ENCODE results near the gene NME9.

Gene NME9

DNA sequence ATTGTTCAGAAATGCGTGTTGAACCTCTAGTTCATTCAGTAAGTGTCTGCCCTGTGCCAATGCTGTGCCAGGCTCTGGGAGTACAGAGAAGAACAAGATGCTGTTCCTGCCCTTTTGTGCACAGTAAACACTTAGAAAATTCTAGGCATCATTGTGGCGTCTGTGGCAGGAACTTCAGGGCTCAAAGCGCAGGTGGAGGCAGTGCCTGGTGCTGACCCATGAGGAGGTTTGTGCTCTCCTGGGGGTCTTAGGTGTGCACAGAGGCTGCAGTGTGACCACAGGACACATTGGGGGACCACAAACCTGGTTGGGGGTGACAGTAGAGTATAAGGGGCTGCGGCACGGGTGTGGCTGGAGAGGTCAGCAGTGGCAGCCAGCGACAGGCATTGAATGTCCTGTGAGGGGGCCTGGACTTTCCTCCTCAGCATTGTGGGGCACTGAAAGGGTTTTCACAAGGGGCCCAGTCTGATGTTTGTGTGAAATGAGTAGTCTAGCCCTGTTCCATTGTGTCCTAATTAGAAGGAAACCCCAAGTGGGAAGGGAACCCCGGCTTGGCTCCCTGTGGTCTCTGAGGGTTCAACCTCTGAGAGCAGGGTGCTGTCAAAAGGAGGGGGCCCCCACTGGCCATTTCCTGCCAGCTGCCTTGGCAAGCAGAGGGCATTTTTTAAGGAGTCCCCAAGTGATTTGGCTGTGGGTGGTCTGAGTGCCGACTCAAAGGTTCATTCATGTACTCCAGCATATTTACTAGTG, 39.7 kb upstream of the NME9 start:
- H3K9ac ChIP-seq (ENCODE audit: low read length): no peak overlapping the region
- H3K36me3 ChIP-seq (ENCODE audit: control insufficient read depth, insufficient read depth, low read length): no peaks in the 10 kb centered on the region
- no peaks in the 10 kb centered on the region for H3K4me1 ChIP-seq (ENCODE audit: control insufficient read depth, insufficient read depth, low read length)
- no peak overlapping the region for H3K4me3 ChIP-seq (ENCODE audit: low read length)
- no peak overlapping the region for H3K27ac ChIP-seq (ENCODE audit: low read depth, low read length)
- H3K27me3 ChIP-seq (ENCODE audit: control insufficient read depth, insufficient read depth, low read length): no peaks in the 10 kb centered on the region

- no peaks in the 10 kb centered on the region for H3K27me3 ChIP-seq (ENCODE audit: control insufficient read depth, insufficient read depth, low read length)
- no peak overlapping the region for H3K4me3 ChIP-seq (ENCODE audit: low read length)
- no peaks in the 10 kb centered on the region for H3K36me3 ChIP-seq (ENCODE audit: control insufficient read depth, insufficient read depth, low read length)
- H3K4me1 ChIP-seq (ENCODE audit: control insufficient read depth, insufficient read depth, low read length): no peaks in the 10 kb centered on the region
- H3K9ac ChIP-seq (ENCODE audit: low read length): no peak overlapping the region
- H3K27ac ChIP-seq (ENCODE audit: low read depth, low read length): no peak overlapping the region
Observed at GRCh38 chr3:138367911-138368310, 38.3 kb upstream of the NME9 start.

DNA sequence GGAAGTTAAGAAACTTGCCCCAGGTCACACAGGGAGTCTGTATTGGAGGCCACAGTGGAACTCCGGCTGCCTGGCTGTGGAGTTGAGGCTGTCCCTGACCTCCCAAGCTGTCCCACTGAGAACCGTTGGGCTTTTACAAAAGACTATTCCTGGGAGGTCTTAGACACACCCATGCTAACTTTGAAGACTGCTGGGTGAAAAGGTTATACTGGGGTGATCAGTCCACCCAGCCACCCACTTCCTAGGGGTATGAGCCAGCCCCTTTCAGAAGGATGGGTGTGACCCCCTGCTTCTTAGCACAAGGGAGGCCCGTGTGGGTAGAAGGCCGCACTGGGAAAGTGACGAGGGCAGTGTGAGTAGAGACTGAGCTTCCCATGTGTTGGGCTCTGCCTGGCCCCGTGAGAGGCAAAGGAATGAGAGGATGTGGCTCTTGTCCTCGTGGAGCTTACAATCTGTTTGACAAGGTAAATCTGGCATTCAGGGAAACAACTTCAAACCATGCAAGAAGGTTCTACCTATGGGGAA, 37.7 kb upstream of the NME9 start:
- Histone ChIP-seq H3K4me1 (ENCODE audit: control insufficient read depth, insufficient read depth, low read length) (no peaks in the 10 kb centered on the region), H3K36me3 (ENCODE audit: control insufficient read depth, insufficient read depth, low read length) (no peaks in the 10 kb centered on the region), H3K27me3 (ENCODE audit: control insufficient read depth, insufficient read depth, low read length) (no peaks in the 10 kb centered on the region), H3K4me3 (ENCODE audit: low read length) (no peak overlapping the region), H3K9ac (ENCODE audit: low read length) (no peak overlapping the region), H3K27ac (ENCODE audit: low read depth, low read length) (no peak overlapping the region)

- Histone ChIP-seq H3K27me3 (ENCODE audit: control insufficient read depth, insufficient read depth, low read length) (no peaks in the 10 kb centered on the region), H3K4me3 (ENCODE audit: low read length) (no peak overlapping the region), H3K27ac (ENCODE audit: low read depth, low read length) (no peak overlapping the region), H3K9ac (ENCODE audit: low read length) (no peak overlapping the region), H3K36me3 (ENCODE audit: control insufficient read depth, insufficient read depth, low read length) (no peaks in the 10 kb centered on the region), H3K4me1 (ENCODE audit: control insufficient read depth, insufficient read depth, low read length) (no peaks in the 10 kb centered on the region)
Observed at GRCh38 chr3:138366006-138366759, 36.5 kb upstream of the NME9 start.

DNA sequence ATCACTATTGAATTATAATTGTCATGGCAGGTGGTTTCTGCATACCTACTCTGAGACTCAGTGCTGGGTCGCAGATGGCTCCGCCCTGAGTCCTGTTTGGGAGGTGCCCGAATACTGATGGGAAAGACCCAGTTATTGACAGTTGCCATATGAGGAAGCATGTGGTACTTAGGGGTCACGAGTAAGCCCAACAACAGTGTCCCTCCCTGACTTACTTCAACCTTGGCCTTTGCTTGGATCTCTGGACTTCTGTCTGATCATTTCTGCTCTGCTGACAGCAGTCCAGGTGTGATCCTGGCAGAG, 35.6 kb upstream of the NME9 start:
- H3K4me1 ChIP-seq (ENCODE audit: control insufficient read depth, insufficient read depth, low read length): no peaks in the 10 kb centered on the region
- no peak overlapping the region for H3K27ac ChIP-seq (ENCODE audit: low read depth, low read length)
- H3K9ac ChIP-seq (ENCODE audit: low read length): no peak overlapping the region

DNA sequence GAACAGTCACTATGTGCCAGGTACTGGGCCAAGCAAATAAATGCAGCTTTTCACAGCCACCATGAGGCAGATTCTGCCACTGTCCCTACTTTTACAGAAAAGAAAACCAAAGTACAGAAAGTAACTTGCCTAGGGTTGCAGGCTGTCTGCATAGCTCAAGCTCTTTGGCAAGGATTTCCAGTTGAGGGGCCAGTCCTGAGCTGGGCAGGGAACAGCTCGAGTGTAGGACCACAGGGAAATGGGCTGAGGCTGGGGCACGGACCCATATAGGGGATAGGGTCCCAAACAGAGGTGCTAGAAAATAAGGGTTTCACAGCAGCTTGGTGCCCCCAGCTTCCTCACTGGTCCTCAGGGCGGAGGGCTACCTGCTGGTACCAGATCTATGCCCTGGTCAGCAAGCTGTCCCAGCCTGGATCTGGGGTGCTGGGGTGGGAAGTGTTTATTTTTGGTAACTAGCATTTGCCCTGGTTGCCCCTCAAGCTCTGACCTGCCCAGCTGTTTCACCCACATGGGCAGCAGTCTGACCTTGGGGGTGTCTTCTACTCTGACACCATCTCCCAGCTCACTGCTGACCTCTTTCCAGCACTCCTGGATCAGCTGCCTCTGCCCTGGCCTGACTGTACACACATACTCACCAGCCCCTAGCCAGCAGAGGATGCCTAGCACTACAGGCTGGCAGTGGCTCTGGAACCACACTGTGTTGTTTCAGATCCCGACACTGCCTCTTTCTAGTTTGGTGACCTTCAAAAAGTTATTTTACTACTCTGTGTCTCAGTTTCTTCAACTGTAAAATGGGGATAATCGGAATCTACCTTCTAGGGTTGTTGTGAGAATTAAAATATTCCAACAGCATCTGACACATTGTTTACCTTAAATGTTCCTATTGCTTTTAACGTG, 35.0 kb upstream of the NME9 start:
- H3K4me3 ChIP-seq (ENCODE audit: low read length): no peak overlapping the region
- H3K27me3 ChIP-seq (ENCODE audit: control insufficient read depth, insufficient read depth, low read length): no peaks in the 10 kb centered on the region
- H3K9ac ChIP-seq (ENCODE audit: low read length): no peak overlapping the region
- no peak overlapping the region for H3K27ac ChIP-seq (ENCODE audit: low read depth, low read length)
- H3K36me3 ChIP-seq (ENCODE audit: control insufficient read depth, insufficient read depth, low read length): no peaks in the 10 kb centered on the region
- no peaks in the 10 kb centered on the region for H3K4me1 ChIP-seq (ENCODE audit: control insufficient read depth, insufficient read depth, low read length)

More for the DNA sequence above, 35.6 kb upstream of the NME9 start:
- Histone ChIP-seq H3K27me3 (ENCODE audit: control insufficient read depth, insufficient read depth, low read length) (no peaks in the 10 kb centered on the region), H3K4me3 (ENCODE audit: low read length) (no peak overlapping the region), H3K36me3 (ENCODE audit: control insufficient read depth, insufficient read depth, low read length) (no peaks in the 10 kb centered on the region)

DNA sequence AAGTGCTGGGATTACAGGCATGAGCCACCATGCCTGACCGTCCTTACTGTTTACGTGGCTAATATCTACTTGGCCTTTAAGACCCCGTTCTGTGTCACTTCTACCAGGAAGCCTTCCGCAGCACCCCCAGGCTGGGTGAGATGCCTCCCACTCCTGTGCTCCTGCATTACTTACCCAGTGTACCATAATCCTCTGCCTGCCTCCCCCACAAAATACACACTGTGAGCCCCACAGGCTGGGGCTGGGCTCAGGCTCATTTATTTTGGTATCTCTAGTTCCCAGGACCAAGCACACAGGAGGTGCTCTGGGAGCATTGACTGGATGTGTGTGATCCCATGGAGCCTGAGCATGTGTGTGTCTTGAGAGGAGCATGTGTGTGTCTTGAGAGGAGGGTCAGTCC, 33.7 kb upstream of the NME9 start:
- no peak overlapping the region for H3K9ac ChIP-seq (ENCODE audit: low read length)
- H3K4me1 ChIP-seq (ENCODE audit: control insufficient read depth, insufficient read depth, low read length): no peaks in the 10 kb centered on the region
- no peaks in the 10 kb centered on the region for H3K36me3 ChIP-seq (ENCODE audit: control insufficient read depth, insufficient read depth, low read length)
- no peaks in the 10 kb centered on the region for H3K27me3 ChIP-seq (ENCODE audit: control insufficient read depth, insufficient read depth, low read length)
- no peak overlapping the region for H3K4me3 ChIP-seq (ENCODE audit: low read length)
- H3K27ac ChIP-seq (ENCODE audit: low read depth, low read length): no peak overlapping the region

DNA sequence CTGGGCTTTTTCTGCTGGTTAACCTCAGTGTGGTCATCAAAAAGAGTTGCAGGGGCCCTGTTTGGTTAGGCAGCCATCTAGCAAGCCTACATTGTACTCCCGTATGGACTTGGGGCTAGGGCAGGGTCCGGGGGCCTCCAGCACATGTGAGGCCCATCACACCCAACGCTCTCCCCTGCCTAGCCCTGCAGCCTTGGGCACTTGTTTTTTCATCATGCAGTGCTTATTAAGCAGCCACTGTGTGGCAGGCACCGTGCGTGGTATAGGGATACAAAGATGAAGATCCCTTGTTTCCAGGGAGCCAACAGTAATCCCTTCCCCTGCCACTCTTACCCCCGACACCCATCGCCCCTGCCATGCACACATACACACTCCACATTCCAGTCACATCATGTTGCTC, 32.9 kb upstream of the NME9 start:
- Histone ChIP-seq H3K4me3 (ENCODE audit: low read length) (no peak overlapping the region), H3K27ac (ENCODE audit: low read depth, low read length) (no peak overlapping the region), H3K4me1 (ENCODE audit: control insufficient read depth, insufficient read depth, low read length) (no peaks in the 10 kb centered on the region), H3K9ac (ENCODE audit: low read length) (no peak overlapping the region), H3K36me3 (ENCODE audit: control insufficient read depth, insufficient read depth, low read length) (no peaks in the 10 kb centered on the region), H3K27me3 (ENCODE audit: control insufficient read depth, insufficient read depth, low read length) (no peaks in the 10 kb centered on the region)

DNA sequence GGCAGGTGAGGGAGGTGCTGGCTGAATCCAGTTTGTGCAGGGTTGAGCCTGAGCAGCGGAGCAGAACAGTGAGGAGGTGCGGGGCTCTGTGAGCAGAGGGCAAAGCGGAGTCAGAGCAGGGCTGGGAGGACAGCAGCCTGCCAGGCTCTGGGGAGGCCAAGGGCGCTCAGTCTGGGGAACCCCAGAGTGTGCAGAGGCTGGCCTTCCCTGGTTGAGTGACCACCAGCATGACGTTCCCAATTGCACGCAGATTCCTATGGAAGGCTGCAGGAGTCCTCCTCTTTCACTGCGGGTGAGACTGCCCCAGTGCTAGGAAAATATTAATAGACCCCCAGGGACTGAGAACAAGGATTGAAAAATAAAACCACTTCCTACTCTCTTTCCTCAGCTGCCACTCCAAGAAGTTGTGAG, 31.9 kb upstream of the NME9 start:
- Histone ChIP-seq H3K36me3 (ENCODE audit: control insufficient read depth, insufficient read depth, low read length) (no peaks in the 10 kb centered on the region), H3K4me3 (ENCODE audit: low read length) (no peak overlapping the region), H3K27me3 (ENCODE audit: control insufficient read depth, insufficient read depth, low read length) (no peaks in the 10 kb centered on the region), H3K4me1 (ENCODE audit: control insufficient read depth, insufficient read depth, low read length) (no peaks in the 10 kb centered on the region), H3K27ac (ENCODE audit: low read depth, low read length) (no peak overlapping the region), H3K9ac (ENCODE audit: low read length) (no peak overlapping the region)

DNA sequence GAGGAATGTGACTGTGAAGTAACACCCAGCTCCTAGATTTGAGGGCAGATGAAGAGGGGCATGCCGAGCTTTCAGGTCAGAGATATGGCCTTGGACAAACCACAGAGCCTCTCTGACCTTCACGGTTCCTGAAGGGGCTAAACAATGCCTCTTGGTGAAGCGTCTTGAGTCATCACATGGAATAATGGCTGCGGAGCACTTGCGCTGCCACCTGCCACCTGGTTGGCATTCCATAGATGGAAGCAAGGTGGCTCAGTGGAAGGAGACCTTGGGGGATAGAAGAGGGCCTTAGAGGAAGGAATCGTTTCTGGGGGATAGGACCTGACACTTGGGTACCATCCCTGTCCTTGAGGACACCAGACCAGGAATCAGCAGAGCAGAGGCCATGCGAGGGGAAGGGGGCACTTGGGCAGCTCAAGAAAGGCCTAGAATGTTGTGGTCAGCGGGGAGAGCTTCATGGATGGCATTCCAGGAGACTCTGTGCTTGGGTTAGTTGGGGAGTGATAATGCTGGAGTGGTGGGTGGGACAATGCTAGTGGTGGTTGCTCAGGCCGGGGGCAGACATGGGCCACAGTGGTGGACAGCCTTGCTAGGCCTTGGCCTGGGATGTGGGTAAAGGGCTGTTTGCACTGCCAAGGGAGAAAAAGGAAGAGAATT, 31.3 kb upstream of the NME9 start:
- Histone ChIP-seq H3K27me3 (ENCODE audit: control insufficient read depth, insufficient read depth, low read length) (no peaks in the 10 kb centered on the region), H3K4me1 (ENCODE audit: control insufficient read depth, insufficient read depth, low read length) (no peaks in the 10 kb centered on the region), H3K9ac (ENCODE audit: low read length) (no peak overlapping the region)

DNA sequence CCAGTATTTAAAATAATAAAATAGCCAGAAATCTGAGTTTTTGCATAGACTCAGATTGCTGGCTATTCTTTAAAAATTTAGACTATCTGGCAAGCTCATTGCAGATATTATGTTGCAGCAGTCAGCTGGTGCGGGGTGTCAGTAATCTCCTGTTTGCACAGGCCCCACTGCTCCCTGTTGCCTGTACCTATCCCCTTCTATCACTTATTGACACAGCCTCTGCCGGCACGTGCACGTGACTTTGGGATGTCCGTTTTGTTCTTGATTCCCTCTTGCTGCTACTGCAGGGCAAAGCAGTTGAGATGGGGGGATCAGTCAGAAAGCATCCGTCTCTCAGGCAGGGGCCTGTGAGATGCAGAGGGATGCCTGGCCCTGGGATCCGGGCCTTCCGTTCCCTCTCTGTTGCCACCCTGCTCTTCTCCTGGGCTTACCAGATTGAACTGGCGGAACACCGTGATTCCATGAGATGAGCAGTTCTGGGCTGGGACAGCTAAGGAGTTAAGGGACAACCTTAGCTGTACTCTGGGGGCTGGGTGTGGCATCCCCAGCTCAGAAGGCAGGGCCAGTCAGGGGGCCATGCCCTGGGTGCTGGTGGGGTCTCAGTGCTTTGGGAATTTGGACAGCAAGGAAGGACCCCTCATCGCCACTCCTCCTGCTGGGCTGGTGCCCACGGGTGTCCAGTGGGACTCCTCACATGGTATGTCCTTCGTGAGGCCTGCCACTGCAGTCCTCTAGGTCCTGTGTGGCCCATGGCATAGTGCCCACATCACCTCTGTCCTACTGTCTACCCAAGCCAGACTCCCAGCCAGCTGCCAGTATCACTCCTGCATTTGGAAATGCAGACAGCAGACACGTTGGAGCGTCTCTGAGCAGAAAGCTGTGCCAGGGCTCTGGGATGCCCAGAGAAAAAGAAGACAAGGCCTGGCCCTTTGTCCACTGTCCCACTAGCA, 30.5 kb upstream of the NME9 start:
- H3K4me1 ChIP-seq (ENCODE audit: control insufficient read depth, insufficient read depth, low read length): no peaks in the 10 kb centered on the region
- no peaks in the 10 kb centered on the region for H3K27me3 ChIP-seq (ENCODE audit: control insufficient read depth, insufficient read depth, low read length)
- H3K4me3 ChIP-seq (ENCODE audit: low read length): no peak overlapping the region
- no peak overlapping the region for H3K9ac ChIP-seq (ENCODE audit: low read length)
- no peaks in the 10 kb centered on the region for H3K36me3 ChIP-seq (ENCODE audit: control insufficient read depth, insufficient read depth, low read length)
- no peak overlapping the region for H3K27ac ChIP-seq (ENCODE audit: low read depth, low read length)

More for the DNA sequence above, 31.3 kb upstream of the NME9 start:
- no peak overlapping the region for H3K4me3 ChIP-seq (ENCODE audit: low read length)
- no peaks in the 10 kb centered on the region for H3K36me3 ChIP-seq (ENCODE audit: control insufficient read depth, insufficient read depth, low read length)
- H3K27ac ChIP-seq (ENCODE audit: low read depth, low read length): no peak overlapping the region

All from rectal smooth muscle tissue (tissue), 1 donor.